Fibroblast of skin of left quadriceps (primary cell): ENCODE results near the gene ADAP1.

Source experiments
- DNase-seq, 2 experiments: peaks; one replicate each; pipeline ENCODE4 v3.0.0-alpha.2; 2013; ENCODE audit warnings: low read depth in 2 of 2

The ADAP1 gene

DNA sequence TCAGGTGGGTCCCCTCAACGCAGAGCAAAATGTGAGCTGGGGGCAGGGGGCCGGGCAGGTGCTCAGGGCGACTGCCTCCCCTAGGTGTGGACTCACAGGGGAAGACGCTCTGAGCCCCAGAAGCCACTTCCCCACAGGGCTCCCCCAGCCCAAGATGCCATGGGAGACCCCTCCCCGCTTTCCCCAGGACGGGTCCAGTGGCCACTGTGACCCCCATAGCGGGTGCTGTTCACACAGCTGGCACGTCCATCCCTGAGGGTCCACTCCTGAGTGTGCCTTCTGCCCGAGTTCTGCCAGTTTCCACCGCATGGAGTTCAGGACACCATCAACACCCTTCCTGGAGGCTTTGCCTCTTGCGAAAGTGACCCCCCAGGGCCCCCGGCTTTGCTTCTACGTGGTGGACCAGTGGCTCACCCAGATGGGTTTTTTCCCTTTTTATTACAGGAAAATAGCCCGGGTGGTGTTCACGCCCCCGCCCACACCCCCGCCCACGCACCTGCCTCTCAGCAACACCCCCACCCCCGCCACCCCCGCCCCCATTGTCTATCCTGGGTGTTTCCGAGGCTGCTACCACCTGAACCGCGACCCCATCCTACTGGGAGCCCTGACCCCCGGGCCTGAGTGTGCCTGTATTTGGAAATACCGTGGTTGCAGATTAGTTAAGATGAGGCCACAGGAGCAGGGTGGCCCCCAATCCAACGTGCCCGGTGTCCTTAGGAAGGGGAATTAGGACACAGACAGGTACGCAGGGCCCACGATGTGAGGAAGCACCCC is 32.0 kb downstream of the ADAP1 start:
- no peak for DNase-seq

DNA sequence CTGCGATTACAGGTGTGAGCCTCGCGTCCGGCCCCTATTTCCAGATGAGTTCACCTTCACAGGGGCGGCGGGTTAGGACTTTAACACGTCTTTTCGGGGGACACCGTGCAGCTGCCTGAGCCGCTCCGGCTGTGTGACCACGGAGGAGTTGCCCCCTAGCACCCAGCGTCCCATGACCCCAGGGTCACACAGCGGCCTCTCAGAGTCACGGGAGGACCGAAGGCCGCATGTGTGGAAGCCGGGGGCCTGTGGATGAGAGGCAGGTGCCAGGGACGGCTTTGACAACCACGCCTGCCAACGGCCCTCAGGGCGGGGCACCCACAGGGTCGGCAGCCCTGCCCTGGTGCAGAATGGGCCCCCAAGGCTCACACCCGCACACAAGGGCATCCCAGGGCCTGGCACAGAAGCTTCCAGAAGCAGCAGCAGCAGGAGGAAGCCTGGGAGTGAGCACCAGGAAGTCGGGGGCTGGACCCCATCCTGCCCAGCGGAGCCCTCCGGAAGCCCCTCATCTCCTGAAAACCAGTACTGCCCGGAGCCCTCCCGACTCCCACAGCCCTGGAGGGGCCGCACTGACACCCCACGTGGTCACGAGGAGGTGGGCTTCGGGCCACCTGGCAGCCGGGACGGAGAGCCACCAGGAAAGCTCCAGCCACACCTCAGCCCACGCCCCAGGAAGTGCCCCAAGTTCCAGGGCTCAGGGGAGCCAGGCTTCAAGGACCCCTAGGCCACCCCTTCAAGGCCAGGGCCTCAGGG is 32.7 kb downstream of the ADAP1 start:
- DNase-seq, result no peak

DNA sequence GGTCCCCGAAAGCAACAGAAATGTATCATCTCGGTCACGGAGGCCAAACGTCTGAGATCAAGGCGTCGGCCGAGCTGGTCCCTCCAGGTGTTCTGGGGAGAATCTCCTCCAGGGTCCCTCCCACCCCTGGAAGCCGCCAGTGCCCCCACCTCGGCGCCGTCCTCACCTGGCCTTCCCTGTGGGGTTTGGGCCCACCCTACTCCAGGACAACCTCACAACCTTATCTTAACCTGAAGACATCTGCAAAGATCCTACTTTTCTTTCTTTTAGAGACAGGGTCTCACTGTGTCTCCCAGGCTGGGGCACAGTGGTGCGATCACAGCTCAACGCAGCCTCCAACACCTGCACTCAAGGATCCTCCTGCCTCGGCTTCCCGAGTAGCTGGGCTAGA is 33.4 kb downstream of the ADAP1 start:
- DNase-seq, result no peak

DNA sequence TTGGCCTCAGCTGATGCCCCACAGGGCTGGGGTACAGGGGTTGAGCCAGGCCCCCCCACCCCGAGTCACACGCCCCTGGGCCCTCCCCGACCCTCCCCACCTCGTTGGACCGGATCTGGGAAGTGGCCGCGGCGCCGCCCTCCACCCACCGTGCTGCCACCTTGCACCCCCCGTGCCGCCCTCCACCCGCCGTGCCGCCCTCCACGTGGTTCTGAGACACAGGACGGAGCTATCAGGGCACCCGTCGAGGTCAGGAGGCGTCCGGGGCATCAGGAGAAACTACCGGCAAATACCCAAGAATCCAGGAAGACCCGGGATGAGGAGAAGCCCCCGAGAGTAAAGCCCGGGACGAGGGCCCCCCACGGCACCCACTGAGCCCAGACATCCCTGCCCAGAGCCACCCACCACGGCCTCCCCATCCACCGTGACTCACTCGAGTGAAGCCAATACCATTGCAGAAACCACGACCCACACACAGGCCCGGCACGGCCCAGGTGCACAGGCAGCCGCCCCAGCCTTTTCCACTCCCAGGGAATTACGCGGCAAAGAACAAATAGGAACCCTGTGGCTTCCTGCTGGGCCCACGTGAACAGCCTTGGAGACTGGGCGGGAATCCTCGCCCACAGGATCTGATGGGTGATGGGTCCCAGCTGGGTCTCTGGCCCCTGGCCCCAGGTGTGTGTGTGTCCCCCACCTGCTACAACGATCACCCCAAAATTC is 34.0 kb downstream of the ADAP1 start:
- no peak for DNase-seq

DNA sequence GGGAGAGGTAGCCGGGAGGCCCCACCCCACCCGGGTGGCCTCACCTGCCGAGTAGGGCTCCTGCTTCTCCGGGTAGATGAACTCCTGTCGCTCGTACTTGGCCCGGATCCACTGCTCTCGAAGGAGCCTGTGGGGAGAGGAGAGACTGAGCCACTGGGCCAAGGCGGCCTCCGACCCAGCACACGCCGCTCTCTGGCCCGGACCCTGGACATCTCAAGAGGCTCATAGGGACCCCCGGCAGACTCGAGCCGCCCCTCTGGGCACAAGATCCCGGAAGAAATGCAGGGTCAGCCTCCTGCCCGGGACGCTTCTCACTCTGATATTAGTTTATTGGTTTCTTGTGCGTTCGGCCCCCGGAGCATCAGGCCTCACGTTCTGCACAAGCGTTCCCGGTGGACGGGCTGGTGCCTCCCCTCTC is 34.5 kb downstream of the ADAP1 start:
- no peak for DNase-seq

DNA sequence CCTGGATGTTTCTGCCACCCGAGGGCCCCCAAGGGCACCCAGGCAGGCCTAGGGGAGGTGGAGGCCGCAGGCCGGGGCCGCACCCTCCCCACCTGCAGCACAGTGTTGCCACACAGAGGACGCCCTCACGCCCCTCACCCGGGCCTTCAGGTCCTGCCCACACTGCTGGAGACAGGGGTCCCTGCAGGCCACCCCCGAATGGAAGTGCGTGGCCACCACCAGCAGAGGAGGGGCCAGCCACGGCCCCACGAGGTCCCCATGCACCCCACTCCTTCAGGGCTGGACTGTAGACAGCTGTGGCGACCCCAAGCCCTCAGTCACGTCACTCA is 35.4 kb downstream of the ADAP1 start:
- no peak for DNase-seq

DNA sequence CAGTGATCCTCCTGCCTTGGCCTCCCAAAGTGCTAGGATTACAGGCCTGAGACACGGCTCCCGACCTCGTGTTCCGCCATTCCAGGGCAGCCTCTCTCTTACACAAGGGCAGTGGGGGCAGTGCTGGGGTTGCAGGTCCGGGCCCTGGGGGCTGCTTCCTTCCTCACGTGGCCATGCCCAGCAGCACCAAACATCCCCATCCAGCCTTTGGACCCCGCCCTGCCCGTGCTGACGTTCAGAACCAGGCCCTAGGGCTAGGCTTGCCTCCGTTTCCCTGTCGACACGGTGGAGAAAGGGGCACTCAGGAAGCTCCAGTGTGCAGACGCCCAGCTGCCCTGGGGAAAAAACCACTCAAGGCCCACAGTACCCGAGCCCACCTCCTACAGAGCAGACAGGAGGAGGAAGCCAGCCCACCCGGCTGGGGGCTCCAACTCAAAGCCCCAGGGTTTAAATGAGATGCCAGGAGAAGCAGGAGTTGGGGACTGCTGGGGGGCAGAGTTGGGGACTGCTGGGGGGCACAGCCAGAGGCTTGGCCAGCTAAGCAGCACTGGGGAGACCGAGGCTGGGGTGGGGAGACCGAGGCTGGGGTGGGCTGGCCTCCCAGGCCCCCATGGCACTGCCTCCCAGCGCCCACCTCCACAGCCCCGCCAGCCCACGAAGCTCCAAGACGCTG is 35.9 kb downstream of the ADAP1 start:
- DNase-seq, result no peak

DNA sequence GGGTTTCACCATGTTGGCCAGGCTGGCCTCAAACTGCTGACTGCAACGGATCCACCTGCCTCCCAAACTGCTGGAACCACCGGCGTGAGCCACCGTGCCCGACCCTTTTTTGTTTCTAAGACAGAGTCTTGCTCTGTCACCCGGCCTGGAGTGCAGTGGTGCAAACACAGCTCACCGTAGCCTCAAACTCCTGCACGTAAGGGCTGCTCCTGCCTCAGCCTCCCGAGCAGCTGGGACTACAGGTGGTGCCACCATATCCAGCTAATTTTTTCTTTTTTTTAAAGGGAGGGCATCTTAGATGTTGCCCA is 36.4 kb downstream of the ADAP1 start:
- DNase-seq, result no peak

DNA sequence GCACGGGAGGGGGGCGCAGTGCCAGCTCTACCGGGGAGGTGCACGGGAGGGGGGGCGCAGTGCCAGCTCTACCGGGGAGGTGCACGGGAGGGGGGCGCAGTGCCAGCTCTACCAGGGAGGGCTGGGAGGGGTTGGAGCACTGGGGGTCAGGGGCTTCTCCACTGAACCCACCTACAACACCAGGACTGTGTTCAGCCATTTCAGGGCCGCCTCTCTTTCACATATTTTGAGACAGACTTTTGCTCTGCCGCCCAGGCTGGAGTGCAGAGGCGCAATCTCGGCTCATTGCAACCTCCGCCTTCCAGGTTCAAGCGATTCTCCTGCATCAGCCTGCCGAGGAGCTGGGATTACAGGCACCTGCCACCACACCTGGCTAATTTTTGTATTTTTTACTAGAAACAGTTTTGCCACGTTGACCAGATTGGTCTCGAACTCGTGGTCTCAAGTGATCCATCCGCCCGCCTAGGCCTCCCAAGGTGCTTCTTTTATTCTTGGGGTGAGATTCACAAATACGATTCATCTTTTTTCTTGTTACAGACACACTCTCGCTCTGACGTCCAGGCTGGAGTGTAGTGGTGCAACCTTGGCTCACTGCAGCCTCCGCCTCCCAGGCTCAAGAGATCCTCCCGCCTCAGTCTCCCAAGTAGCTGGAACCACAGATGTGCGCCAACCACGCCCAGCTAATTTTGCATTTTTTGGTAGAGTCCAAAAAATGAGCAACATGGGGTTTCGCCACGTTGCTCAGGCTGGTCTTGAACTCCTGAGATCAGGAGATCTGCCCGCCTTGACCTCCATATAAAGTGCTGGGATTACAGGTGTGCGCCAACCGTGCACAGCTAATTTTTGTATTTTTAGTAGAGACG is 37.0 kb downstream of the ADAP1 start:
- DNase-seq, result no peak

DNA sequence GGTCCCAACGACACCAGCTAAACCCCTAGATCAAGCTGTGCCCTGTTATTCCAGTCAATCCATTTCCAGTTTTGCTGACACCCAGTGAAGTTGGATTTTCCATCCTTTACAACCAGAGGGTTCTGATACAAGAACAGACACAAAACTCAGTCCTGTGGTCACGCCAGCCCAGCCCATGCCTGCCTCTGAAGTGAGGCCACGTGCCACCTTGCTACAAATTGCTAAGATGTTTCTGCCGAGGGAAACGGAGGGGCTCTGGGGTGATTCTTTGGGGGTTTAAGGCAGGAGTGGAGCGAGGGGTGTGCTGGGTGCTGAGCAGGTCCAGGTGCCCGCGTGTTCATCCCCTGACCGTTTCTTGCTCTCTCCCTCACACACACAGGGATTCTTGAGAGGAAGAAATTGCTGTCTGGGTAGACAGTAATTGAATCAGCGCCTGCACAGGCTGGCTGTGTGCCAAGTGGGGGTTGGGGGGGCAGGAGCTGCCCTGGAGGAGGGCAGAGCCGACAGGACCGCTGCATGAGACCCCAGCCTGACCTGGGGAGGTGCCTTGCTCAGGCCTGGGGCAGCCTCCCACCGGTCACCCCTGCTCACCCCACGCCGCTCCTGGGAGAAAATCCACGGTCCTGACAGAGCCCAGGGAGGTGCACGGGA is 38.1 kb downstream of the ADAP1 start:
- DNase-seq, result no peak

DNA sequence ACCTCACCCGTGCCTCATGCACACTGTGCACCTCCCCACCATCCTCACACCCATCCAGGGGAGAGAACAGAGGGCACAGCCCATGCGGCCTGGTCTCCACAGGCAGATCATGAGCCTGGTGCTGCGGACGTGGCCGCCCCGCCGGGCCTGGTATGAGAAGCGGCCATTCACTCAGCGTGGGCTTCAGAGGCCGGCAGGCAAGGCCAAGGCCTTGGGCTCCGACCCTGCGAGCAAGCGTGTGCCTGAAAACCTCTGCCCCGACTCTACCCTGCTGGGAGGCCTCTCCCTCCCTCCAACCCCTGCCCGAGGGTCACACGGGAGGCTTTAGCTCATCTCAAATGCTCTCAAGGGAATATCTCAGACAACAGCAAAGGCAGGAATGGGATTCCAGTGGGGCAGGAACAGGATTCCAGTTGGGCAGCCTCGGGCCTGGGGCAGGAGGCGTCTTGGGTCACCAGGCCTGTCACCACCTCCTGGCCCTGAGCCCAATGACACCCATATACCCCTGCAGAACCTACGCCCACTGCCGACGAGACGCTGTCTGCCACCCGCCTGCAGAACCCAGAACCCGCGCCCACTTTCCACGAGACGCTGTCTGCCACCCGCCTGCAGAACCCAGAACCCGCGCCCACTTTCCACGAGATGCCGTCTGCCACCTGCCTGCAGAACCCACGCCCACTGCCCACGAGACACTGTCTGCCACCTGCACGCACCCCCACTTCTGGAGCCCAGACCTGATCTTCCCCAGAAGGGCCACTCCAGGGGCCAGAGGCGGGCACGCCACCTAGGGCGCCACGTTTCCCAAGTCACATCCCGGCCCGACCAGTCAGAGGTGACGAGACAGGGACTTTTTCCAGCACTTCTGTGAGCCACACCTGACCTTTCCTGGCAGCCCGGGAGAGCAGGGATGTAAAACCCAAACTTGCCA is 38.9 kb downstream of the ADAP1 start:
- no peak for DNase-seq

DNA sequence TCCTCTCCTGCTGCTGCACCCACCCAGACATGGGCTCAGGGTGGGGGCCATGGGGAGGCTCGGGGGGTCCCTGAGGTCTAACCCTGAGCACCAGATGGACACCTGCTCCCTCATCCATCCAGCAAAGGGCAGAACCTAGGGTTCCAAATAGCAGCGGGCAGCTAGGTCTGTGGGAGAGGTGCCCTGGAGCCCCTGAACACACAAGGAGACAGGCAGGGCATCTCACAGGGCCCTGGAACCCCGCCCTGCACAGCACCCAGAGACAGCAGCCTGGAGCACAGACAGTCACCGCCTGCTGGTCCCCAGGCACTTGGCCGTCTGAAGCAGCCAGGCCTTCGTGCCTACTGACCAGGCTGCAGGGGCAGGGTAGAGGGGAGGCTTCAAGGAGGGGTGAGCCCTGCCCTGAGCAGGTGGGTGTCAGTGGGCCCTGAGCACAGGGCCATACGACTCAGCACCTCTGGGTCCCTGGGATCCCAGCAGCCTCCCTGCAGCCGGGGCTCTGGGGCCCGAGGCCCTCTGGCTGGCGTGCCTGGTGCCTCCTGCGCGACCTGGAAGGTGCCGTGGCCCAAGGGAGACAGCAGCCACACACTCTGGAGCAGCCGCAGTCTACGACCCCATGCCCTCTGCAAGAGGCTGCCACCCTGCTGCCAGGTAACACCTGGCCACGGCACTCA is 39.8 kb downstream of the ADAP1 start:
- no peak for DNase-seq

DNA sequence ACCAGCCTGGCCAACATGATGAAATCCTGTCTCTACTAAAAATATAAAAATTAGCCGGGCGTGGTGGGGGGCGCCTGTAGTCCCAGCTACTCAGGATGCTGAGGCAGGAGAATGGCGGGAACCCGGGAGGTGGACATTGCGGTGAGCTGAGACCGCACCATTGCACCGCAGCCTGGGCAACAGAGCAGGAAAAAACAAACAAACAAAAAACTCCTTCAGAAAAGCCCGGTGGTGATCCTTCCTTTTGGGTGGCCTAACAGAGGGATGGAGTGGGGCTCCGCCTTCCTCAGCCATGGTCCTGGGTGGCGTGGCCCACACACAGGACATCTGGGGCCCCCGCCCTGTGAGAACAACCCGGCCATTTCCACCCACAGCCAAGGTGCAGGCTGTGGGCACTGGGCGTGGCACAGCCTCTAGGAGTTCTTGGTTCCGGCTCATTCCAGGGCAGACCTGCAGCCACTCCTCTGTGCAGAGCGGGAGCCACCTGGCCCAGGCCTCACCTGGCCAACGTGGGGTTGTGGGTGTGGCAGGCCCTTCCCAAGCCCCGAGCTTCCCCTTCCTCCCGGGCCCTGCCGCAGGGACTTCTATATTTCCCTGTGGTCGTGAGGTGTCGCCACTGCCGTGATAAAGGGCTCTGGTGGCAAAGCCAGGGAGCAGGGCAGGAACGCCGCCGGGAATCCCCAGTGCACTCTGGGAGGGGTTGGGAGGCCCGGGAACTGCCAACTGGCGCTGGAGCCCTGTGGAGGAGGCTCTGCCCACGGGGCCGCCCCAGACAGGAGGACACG is 40.6 kb downstream of the ADAP1 start:
- no peak for DNase-seq

DNA sequence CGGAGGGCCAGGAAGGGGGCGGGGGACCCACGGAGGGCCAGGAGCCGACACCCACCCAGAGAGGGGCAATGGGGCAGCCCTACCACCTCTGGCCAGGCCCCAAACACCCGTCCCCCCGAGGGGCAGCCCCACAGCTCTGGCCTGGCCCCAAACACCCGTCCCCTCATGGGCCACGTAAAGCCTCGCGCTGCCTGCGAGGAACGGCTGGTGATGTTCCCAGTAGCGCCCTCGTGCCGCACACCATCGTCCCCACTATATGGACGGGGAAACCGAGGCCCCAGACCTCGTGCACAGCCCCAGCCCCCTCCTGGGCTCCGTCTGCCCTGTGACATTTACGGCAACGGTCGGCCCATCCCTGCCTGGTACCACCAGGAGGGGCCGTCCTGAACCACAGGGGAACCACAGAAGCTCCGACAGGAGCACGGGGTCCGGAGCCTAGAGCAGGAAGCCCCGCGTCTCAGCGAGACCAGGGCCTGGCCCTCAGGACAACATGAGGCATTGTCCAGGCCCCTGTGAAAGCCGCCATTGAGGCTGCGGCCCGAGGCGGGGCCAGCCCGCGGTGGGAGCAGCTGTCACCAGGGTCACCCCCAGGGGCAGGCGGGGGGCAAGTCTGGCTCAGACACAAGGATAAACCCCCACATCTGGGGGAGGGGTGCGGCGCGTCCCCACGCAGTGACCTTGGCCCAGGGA is 42.5 kb downstream of the ADAP1 start:
- no peak for DNase-seq

DNA sequence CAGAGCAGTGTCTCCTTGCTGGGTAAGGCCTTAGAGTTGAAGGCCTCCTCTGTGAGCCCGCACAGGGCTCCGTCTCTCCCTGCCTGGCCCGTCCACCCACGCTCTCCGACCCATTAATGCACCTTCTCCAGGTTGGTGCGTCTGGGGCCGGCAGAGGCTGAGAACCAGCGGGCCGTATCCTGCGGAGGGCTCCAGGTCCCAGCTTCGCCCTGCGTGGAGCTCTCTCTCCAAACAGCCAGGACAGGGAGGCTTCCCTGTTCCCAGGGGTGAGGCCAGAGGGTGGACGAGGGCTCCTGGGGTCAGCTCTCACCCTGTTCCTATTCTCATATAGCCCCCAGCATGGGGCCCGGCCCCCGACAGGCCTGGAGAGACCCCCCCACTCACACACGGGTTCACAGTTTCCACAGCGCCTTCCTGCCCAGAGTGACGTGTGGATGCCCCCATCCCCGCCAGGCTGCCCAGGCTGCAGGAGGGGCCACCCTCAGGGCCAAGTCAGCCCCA is 43.5 kb downstream of the ADAP1 start:
- no peak for DNase-seq

DNA sequence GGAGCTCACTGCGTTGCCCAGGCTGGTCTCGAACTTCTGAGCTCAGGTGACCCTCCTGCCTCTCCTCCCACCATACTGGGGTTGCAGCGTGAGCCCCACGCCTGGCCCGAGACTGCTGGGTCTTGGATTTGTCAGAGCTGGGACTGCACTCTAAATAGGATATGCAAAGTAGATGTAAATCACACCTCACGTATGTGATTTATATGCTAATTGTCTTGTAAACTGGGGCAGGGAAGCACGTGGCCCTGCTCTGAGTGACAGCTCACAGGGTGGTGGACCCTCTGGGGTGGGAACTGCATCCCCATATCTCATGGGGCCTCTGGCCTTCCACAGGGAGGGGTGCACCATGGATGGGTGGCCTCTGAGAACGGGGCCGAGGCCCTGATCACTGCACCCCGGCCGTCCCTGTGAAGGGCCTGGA is 44.0 kb downstream of the ADAP1 start:
- no peak for DNase-seq
